ENCODE results near the gene ANKRD6.

- TF ChIP-seq CTCF (IDR thresholded peaks at IDR 0.05) (no peak), POLR2A (IDR thresholded peaks at IDR 0.05) (no peak)
Measured at GRCh38 chr6:89615882-89616281, 182.9 kb downstream of the ANKRD6 start.

All from right lobe of liver (tissue), 4 donors.